ENCODE measurements around the gene CACNA2D1.

GRCh38 chr7:82091126-82091684, 352.4 kb downstream of the CACNA2D1 start:
- TF ChIP-seq CTCF (IDR thresholded peaks at IDR 0.05) (no peak), EZH2phosphoT487 (IDR thresholded peaks at IDR 0.05) (no peak)

Data from neural progenitor cell (in vitro differentiated cells).